Brain microvascular endothelial cell (primary cell): ENCODE data around the gene DDX31.

Source experiments
- DNase-seq: peaks from one replicate; pipeline ENCODE4 v3.0.0-alpha.2; 2020
- H3K27ac ChIP-seq: fragments of 250-450 bp; sonication (Bioruptor Pico); 2 replicates; pipeline ENCODE4 v1.5.1; 2020; ENCODE audit warnings: mild to moderate bottlenecking, moderate library complexity
- H3K27me3 ChIP-seq: fragments of 250-450 bp; sonication (Bioruptor Pico); replicated peaks from 2 replicates; pipeline ENCODE4 v1.5.1; 2020; ENCODE audit warnings: mild to moderate bottlenecking
- H3K36me3 ChIP-seq: fragments of 250-450 bp; sonication (Bioruptor Pico); replicated peaks from 2 replicates; pipeline ENCODE4 v1.5.1; 2020; ENCODE audit warnings: mild to moderate bottlenecking
- H3K4me3 ChIP-seq: 2 replicates; pipeline ENCODE4 v1.5.1; 2011; ENCODE audit warnings: low read depth, mild to moderate bottlenecking, control low read depth, low read length, moderate library complexity
- in situ Hi-C: cut with HindIII; loops from 2 replicates; pipeline ENCODE4 v1.10.0; 2017; ENCODE audit warnings: low sequenced_read_pairs, low pct_ligation_motif_present
- TF ChIP-seq, protein P1 (sequence below): IDR thresholded peaks from 2 replicates; pipeline ENCODE4 v1.5.1; 2011; ENCODE audit warnings: low read depth, mild to moderate bottlenecking, moderate library complexity, low read length, control low read depth, inconsistent platforms; ENCODE audit errors: missing control alignments

Gene DDX31

DNA sequence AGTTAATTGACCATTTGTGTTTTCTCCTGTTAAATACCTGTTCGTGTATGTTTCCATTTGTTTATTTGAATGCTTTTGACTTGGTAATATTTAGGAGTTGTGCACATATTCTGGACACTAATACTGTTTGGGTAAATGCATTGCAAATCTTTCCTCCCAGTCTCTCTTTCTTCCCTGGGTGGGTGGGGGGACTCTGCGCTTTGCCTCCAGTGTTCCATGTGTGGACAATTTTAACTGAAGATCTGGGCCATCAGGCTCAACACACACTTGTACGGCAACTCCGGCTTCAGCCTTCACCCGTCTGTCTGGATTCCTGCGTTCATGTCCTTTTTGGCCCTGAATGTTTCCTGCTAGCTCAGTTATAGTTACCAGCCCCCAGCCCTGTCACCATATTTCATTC lies 40.5 kb upstream of the DDX31 start:
- no peak for DNase-seq
- in situ Hi-C loops: no loop called here
- Histone ChIP-seq H3K4me3 (no peak overlapping the region), H3K27me3 (peaks cover 2% of the 10 kb centered on the region), H3K27ac (no peak overlapping the region), H3K36me3 (no peaks in the 10 kb centered on the region)
- TF ChIP-seq, protein P1, sequence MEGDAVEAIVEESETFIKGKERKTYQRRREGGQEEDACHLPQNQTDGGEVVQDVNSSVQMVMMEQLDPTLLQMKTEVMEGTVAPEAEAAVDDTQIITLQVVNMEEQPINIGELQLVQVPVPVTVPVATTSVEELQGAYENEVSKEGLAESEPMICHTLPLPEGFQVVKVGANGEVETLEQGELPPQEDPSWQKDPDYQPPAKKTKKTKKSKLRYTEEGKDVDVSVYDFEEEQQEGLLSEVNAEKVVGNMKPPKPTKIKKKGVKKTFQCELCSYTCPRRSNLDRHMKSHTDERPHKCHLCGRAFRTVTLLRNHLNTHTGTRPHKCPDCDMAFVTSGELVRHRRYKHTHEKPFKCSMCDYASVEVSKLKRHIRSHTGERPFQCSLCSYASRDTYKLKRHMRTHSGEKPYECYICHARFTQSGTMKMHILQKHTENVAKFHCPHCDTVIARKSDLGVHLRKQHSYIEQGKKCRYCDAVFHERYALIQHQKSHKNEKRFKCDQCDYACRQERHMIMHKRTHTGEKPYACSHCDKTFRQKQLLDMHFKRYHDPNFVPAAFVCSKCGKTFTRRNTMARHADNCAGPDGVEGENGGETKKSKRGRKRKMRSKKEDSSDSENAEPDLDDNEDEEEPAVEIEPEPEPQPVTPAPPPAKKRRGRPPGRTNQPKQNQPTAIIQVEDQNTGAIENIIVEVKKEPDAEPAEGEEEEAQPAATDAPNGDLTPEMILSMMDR: no peak

DNA sequence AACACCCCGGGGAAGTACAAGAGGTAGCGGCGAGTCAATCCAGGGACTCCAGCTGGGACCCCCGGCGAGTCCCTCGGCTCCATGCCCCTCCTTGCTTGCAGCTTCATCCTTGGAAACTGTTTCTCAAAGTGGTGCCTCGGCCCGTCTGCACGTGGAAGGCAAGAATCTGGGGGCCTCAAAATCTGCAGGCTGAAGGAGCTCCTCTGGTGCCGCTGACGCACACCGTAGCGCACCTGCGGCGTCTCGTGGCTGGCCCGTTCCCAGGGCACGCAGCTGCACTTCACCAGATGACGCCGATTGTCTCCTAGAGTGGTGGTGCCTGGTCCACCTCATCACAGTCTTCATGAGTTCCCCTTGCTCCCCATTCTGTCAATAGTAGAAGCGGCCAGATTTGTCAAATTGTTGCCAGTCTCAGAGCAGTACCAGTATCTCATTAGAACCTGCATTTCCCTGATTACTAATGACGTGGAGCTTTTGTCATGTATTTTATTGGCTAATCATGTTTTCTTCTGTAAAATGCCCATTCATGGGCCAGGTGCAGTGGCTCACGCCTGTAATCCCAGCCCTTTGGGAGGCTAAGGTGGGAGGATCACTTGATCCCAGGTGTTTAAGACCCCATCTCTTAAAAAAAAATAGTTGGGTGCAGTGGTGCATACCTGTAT lies 39.1 kb upstream of the DDX31 start:
- TF ChIP-seq, protein P1: no peak
- in situ Hi-C loops: no loop called here
- no peaks in the 10 kb centered on the region for H3K36me3 ChIP-seq
- no peak overlapping the region for H3K4me3 ChIP-seq
- DNase-seq: no peak
- H3K27ac ChIP-seq: no peak overlapping the region
- peaks cover 2% of the 10 kb centered on the region for H3K27me3 ChIP-seq

DNA sequence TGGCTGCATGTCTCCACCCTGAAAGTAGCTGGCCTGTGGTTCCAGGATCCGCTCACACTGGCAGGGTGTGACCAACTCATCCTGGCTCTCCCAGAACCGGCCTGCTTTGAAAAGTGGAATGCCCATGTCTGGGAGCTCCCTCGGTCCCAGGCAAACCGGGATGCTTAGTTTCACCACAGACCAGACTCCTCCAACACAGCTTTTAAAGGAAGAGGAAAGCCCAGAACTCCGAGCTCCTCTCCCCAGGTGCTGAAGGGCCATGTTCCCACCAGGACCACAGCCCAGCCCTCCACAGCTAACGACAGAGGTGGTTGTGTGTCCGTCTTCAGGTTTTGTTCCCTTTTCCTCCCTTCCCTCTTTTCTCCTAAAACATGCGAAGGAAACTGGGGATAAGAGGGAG lies 38.5 kb upstream of the DDX31 start:
- in situ Hi-C loops: no loop called here
- H3K4me3 ChIP-seq: no peak overlapping the region
- H3K27me3 ChIP-seq: peaks cover 2% of the 10 kb centered on the region
- no peak overlapping the region for H3K27ac ChIP-seq
- TF ChIP-seq, protein P1: no peak
- H3K36me3 ChIP-seq: no peaks in the 10 kb centered on the region
- no peak for DNase-seq

DNA sequence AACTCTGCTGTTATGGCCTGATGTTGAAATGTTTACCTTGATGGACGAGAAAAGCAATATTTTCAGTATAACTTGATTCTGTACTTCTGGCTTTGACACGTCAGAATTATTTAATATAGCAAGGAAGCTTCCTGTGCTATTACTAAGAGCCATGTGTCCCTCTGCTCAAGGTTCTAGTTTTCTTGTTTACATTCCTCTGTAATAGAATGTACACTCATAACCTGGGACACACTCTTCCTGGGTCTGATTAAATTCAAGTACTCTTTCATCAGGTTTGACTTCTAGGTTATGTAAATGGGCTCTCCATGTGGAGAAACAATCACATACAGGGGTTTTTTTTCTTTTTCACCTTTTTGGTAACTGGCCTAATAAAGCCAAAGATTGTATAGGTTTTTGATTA lies 33.6 kb upstream of the DDX31 start:
- Histone ChIP-seq H3K27ac (no peak overlapping the region), H3K27me3 (no peaks in the 10 kb centered on the region), H3K36me3 (no peaks in the 10 kb centered on the region), H3K4me3 (no peak overlapping the region)
- TF ChIP-seq, protein P1: no peak
- DNase-seq: no peak
- in situ Hi-C loops: no loop called here

DNA sequence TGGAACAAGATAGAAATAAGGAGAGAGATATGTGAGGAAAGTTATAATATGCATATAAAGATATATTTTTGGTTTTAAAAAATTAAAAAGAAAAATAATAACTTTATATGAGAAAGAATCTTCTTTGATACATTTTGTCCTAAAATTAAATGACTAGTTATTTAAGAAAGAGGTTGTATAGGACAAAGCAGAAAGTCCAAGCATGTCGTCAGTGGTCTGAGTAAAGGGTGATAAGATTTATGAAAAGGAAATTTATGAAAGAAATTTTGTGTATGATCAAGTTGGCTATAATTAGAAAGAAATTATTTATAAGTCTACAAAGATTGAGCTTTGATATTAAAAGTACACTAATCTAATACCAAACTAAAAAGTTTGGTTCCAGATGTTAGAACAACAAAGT lies 32.5 kb upstream of the DDX31 start:
- H3K27me3 ChIP-seq: no peaks in the 10 kb centered on the region
- in situ Hi-C loops: no loop called here
- H3K36me3 ChIP-seq: no peaks in the 10 kb centered on the region
- H3K27ac ChIP-seq: no peak overlapping the region
- TF ChIP-seq, protein P1: no peak
- no peak for DNase-seq
- H3K4me3 ChIP-seq: no peak overlapping the region

DNA sequence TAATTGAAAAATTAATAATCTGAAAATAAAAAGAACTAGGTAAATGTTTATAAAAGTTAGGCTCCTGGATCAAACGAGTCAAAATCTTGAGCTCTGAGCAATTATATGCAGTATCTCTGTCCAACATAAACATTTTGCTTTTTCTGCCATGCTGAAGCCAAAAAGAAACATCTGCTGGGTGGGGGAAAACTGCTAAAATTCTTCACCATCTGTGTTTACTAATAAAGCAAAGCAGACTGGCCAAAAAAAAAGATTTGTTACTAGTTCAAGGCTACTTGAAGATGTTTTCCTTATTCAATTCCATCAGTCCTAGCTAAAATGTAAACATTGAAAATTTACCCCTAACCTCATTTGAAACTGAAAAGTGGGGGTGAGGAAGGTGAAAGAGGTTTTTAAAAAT lies 30.2 kb upstream of the DDX31 start:
- no peak for DNase-seq
- Histone ChIP-seq H3K27me3 (no peaks in the 10 kb centered on the region), H3K4me3 (no peak overlapping the region), H3K27ac (no peak overlapping the region), H3K36me3 (no peaks in the 10 kb centered on the region)
- TF ChIP-seq, protein P1: no peak
- in situ Hi-C loops: no loop called here
